IMR-90 (cell line): Measurements from ENCODE around the gene METTL24. TPM values are rescaled to one million over a fixed set of nuclear protein-coding genes. Genes with fewer than 3 reads are reported as not detected.

Experiments used
- ATAC-seq: fragments of 200-7000 bp; cut with Tn5 transposase; 2 replicates; pipeline ENCODE4 v1.9.1; 2020; ENCODE audit warnings: low read depth, mild to moderate bottlenecking, moderate library complexity
- BruUV-seq: library from RNA; stranded (reverse); fragments of 400-500 nt; replicated peaks from 2 replicates; lab custom pipeline; 2021; lab: Mats Ljungman, UMichigan
- CTCF ChIA-PET: fragments of 300-600 bp; formaldehyde crosslinking; extraction: SDS; loops from one replicate; lab custom pipeline; 2021; ENCODE audit warnings: antibody characterized with exemption; lab: Yijun Ruan, JAX
- POLR2A ChIA-PET: fragments of 300-600 bp; sonication (Branson Sonifier 250); formaldehyde crosslinking; loops from one replicate; lab custom pipeline; 2022; ENCODE audit warnings: antibody characterized with exemption; ENCODE audit not compliant: unreplicated experiment; lab: Charles Lee
- DNase-seq: peaks from one replicate; pipeline ENCODE4 v3.0.0; 2013
- H2AFZ ChIP-seq: replicated peaks from 2 replicates; pipeline ENCODE3; 2013; ENCODE audit warnings: low read length, mild to moderate bottlenecking; ENCODE audit not compliant: poor library complexity
- H2AK5ac ChIP-seq: 2 replicates; pipeline ENCODE4 v1.6.1; 2013; ENCODE audit warnings: low read depth, low read length, inconsistent platforms
- H2AK9ac ChIP-seq: replicated peaks from 2 replicates; pipeline ENCODE3; 2013; ENCODE audit warnings: mild to moderate bottlenecking, low read depth, low read length, moderate library complexity; ENCODE audit not compliant: poor library complexity
- H2BK120ac ChIP-seq: 2 replicates; pipeline ENCODE4 v1.6.1; 2013; ENCODE audit warnings: low read depth, low read length, inconsistent platforms
- H2BK15ac ChIP-seq: 3 replicates; pipeline ENCODE4 v1.6.1; 2013; ENCODE audit warnings: low read depth, low read length, inconsistent platforms
- H2BK20ac ChIP-seq: 2 replicates; pipeline ENCODE4 v1.6.1; 2013; ENCODE audit warnings: low read depth, mild to moderate bottlenecking, inconsistent platforms, low read length, moderate library complexity
- H2BK5ac ChIP-seq: 2 replicates; pipeline ENCODE4 v1.6.1; 2013; ENCODE audit warnings: mild to moderate bottlenecking, low read depth, low read length, inconsistent platforms; ENCODE audit not compliant: poor library complexity, severe bottlenecking
- H3K14ac ChIP-seq: replicated peaks from 2 replicates; pipeline ENCODE4 v1.6.1; 2013; ENCODE audit warnings: low read depth, low read length, inconsistent platforms
- H3K18ac ChIP-seq: 2 replicates; pipeline ENCODE4 v1.6.1; 2013; ENCODE audit warnings: low read depth, low read length, control low read depth
- H3K23ac ChIP-seq: 2 replicates; pipeline ENCODE4 v1.6.1; 2013; ENCODE audit warnings: low read depth, low read length, inconsistent platforms
- H3K27ac ChIP-seq: 2 replicates; pipeline ENCODE4 v1.5.1; 2013; ENCODE audit warnings: mild to moderate bottlenecking, control low read depth, low read length; ENCODE audit not compliant: insufficient read depth
- H3K27me3 ChIP-seq: 2 replicates; pipeline ENCODE4 v1.6.1; 2013; ENCODE audit warnings: low read length; ENCODE audit not compliant: control insufficient read depth, insufficient read depth
- H3K36me3 ChIP-seq: 2 replicates; pipeline ENCODE4 v1.6.1; 2013; ENCODE audit warnings: low read length, mixed read lengths; ENCODE audit not compliant: control insufficient read depth, insufficient read depth
- H3K4ac ChIP-seq: 2 replicates; pipeline ENCODE4 v1.6.1; 2013; ENCODE audit warnings: low read depth, low read length, inconsistent platforms
- H3K4me1 ChIP-seq: 2 replicates; pipeline ENCODE4 v1.6.1; 2013; ENCODE audit warnings: low read length, mixed read lengths; ENCODE audit not compliant: control insufficient read depth, insufficient read depth
- H3K4me2 ChIP-seq: 2 replicates; pipeline ENCODE4 v1.6.1; 2013; ENCODE audit warnings: low read depth, mild to moderate bottlenecking, control low read depth, low read length, moderate library complexity
- H3K4me3 ChIP-seq: 2 replicates; pipeline ENCODE4 v1.5.1; 2013; ENCODE audit warnings: low read depth, mild to moderate bottlenecking, control low read depth, low read length, moderate library complexity; ENCODE audit not compliant: insufficient read depth
- H3K56ac ChIP-seq: 2 replicates; pipeline ENCODE4 v1.6.1; 2013; ENCODE audit warnings: low read length, inconsistent platforms; ENCODE audit not compliant: insufficient read depth; ENCODE audit errors: extremely low read depth
- H3K79me1 ChIP-seq, 2 experiments: 2 replicates each; pipeline ENCODE4 v1.6.1; 2013; ENCODE audit warnings: low read length in 2 of 2, inconsistent platforms in 1 of 2, low read depth in 1 of 2
- H3K9ac ChIP-seq: 2 replicates; pipeline ENCODE4 v1.6.1; 2013; ENCODE audit warnings: low read depth, low read length, control low read depth
- H3K9me1 ChIP-seq: 2 replicates; pipeline ENCODE4 v1.6.1; 2013; ENCODE audit warnings: low read length, inconsistent platforms; ENCODE audit not compliant: insufficient read depth
- H3K9me3 ChIP-seq: 2 replicates; pipeline ENCODE4 v1.6.1; 2013; ENCODE audit warnings: low read length; ENCODE audit not compliant: control insufficient read depth, insufficient read depth
- H4K20me1 ChIP-seq: 2 replicates; pipeline ENCODE4 v1.6.1; 2013; ENCODE audit warnings: low read length, inconsistent platforms; ENCODE audit not compliant: insufficient read depth
- H4K5ac ChIP-seq: 2 replicates; pipeline ENCODE4 v1.6.1; 2013; ENCODE audit warnings: mild to moderate bottlenecking, low read depth, low read length, control low read depth
- H4K8ac ChIP-seq, 2 experiments: 2 replicates each; pipeline ENCODE4 v1.6.1; 2013; ENCODE audit warnings: low read depth in 2 of 2, low read length in 2 of 2, control low read depth in 1 of 2, inconsistent platforms in 1 of 2
- H4K91ac ChIP-seq: 2 replicates; pipeline ENCODE4 v1.6.1; 2013; ENCODE audit warnings: low read depth, low read length, inconsistent platforms; ENCODE audit not compliant: insufficient read depth
- BHLHE40 ChIP-seq: fragments of 150-350 bp; IDR thresholded peaks from 2 replicates; pipeline ENCODE4 v1.6.1; 2016; ENCODE audit warnings: mild to moderate bottlenecking, low read depth, low read length
- CHD1 ChIP-seq: IDR thresholded peaks from 2 replicates; pipeline ENCODE4 v1.6.1; 2012; ENCODE audit warnings: low read depth, low read length, improper control_type of control experiment
- CTCF ChIP-seq: conservative IDR thresholded peaks from 2 replicates; pipeline ENCODE4 v1.5.1; 2012; ENCODE audit warnings: mild to moderate bottlenecking, low read depth, low read length, improper control_type of control experiment
- ELK1 ChIP-seq: fragments of 150-350 bp; IDR thresholded peaks from 2 replicates; pipeline ENCODE4 v1.6.1; 2016; ENCODE audit warnings: low read depth, mild to moderate bottlenecking, low read length, moderate library complexity, borderline replicate concordance
- MAFK ChIP-seq: IDR thresholded peaks from 2 replicates; pipeline ENCODE4 v1.6.1; 2012; ENCODE audit warnings: low read depth, low read length, improper control_type of control experiment
- MAZ ChIP-seq: IDR thresholded peaks from 2 replicates; pipeline ENCODE4 v1.6.1; 2012; ENCODE audit warnings: low read depth, mild to moderate bottlenecking, low read length, improper control_type of control experiment, moderate library complexity, borderline replicate concordance
- MXI1 ChIP-seq: IDR thresholded peaks from 2 replicates; pipeline ENCODE4 v1.6.1; 2012; ENCODE audit warnings: low read depth, mild to moderate bottlenecking, low read length, moderate library complexity, borderline replicate concordance
- NFE2L2 ChIP-seq: fragments of 150-350 bp; IDR thresholded peaks from 2 replicates; pipeline ENCODE4 v1.6.1; 2016; ENCODE audit warnings: low read depth, mild to moderate bottlenecking, low read length
- POLR2A ChIP-seq: IDR thresholded peaks from 2 replicates; pipeline ENCODE4 v1.6.1; 2012; ENCODE audit warnings: mild to moderate bottlenecking, low read depth, low read length
- RAD21 ChIP-seq: IDR thresholded peaks from 2 replicates; pipeline ENCODE4 v1.6.1; 2012; ENCODE audit warnings: low read length, improper control_type of control experiment
- RCOR1 ChIP-seq: IDR thresholded peaks from 2 replicates; pipeline ENCODE4 v1.6.1; 2012; ENCODE audit warnings: mild to moderate bottlenecking, low read length, improper control_type of control experiment; ENCODE audit not compliant: insufficient replicate concordance
- RFX5 ChIP-seq: IDR thresholded peaks from 2 replicates; pipeline ENCODE4 v1.8.0; 2012; ENCODE audit warnings: low read depth, mild to moderate bottlenecking, low read length, moderate library complexity
- SMC3 ChIP-seq: fragments of 150-350 bp; IDR thresholded peaks from 2 replicates; pipeline ENCODE4 v1.6.1; 2016; ENCODE audit warnings: low read depth, mild to moderate bottlenecking, antibody characterized with exemption, low read length, moderate library complexity
- WGBS, 2 experiments: methylation state at CpG; one replicate each; pipeline versions ENCODE4 v1.1.5 to v1.1.7; 2013; ENCODE audit warnings: missing lambda C conversion rate in 2 of 2; ENCODE audit not compliant: insufficient read length in 1 of 2; ENCODE audit errors: extremely low coverage in 2 of 2; 5-methylcytosine and 5-hydroxymethylcytosine counted together
- dilution Hi-C: fragments of 300-500 bp; cut with HindIII; formaldehyde crosslinking; loops from one replicate; pipeline ENCODE4 v1.14.3; 2018; ENCODE audit warnings: low sequenced_read_pairs; ENCODE audit not compliant: unreplicated experiment
- in situ Hi-C: fragments of 300-500 bp; cut with MboI; formaldehyde crosslinking; loops from 3 replicates; pipeline ENCODE4 v1.14.3; 2019; ENCODE audit warnings: low sequenced_read_pairs, inconsistent platforms, mixed read lengths
- intact Hi-C: fragments of 100-400 bp; cut with micrococcal nuclease; formaldehyde crosslinking; loops from 2 replicates; pipeline ENCODE4 v1.10.0; 2022
- polyA plus RNA-seq, 3 experiments: library from polyadenylated mRNA; depleted of rRNA; stranded (reverse); fragments of >200 nt; gene quantifications; 2 replicates each; pipeline ENCODE4 v1.2.3, GENCODE V29; 2012; ENCODE audit warnings: low replicate concordance in 1 of 3
- total RNA-seq: library from RNA; depleted of rRNA; stranded (reverse); fragments of >200 nt; gene quantifications from 2 replicates; pipeline ENCODE4 v1.2.3, GENCODE V29; 2012
- TF ChIP-seq, protein P1 (sequence below): fragments of 150-350 bp; IDR thresholded peaks from 2 replicates; pipeline ENCODE4 v1.6.1; 2017; ENCODE audit warnings: mild to moderate bottlenecking, antibody characterized with exemption, low read length, low read depth

METTL24 gene
- total and polyA plus RNA-seq, 2 of the 4 experiments (the other 2 are of a cell fraction), result not detected

DNA sequence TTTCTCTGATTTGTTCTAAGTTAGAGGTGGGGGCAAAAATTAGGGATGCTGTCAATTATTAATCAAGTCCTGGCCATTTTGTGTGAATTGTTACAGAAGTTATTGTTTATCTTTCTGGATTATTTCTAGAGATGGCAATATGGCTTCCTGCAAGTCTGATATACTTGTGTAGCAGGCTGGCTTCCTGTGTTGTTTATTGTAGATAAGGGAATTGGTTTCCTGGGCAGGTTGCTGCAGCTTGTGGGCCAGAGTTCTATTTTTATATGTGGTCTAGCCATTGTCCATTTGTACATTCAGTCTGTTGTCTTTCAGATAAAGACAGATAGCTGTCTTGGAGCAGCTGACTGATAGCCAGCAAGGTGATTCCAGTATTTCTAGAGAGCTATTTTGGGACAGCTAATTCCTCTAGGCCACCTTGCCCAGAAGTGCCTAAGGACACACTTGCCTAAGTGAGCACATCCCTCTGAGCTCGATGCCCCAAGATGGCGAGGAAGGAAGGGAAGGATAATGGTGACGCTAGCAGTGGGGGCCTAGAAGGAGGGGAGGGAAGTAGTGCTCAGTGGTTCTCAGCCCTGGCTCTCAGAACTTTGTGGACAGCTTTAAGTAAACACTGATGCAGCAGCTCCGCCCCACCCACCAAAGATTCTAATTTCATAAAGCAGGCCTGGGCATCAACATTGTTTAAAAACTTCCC, 31.7 kb upstream of the METTL24 start:
- Histone ChIP-seq H4K20me1 (no peaks in the 10 kb centered on the region), H3K79me1 (no peaks in the 10 kb centered on the region), H2AK5ac (no peak overlapping the region), H2BK20ac (no peak overlapping the region), H4K91ac (no peak overlapping the region), H3K9ac (no peak overlapping the region), H3K27me3 (peaks cover 6% of the 10 kb centered on the region), H3K27ac (no peak overlapping the region), H3K4me3 (no peak overlapping the region), H4K5ac (no peak overlapping the region), H2BK5ac (no peak overlapping the region), H3K14ac (no peak overlapping the region), H2BK120ac (no peak overlapping the region), H3K23ac (no peak overlapping the region), H3K4me1 (no peaks in the 10 kb centered on the region), H3K56ac (no peak overlapping the region), H3K18ac (no peak overlapping the region), H2AK9ac (no peak overlapping the region), H3K4ac (no peak overlapping the region), H3K36me3 (no peaks in the 10 kb centered on the region), H3K9me1 (no peaks in the 10 kb centered on the region), H3K9me3 (no peaks in the 10 kb centered on the region), H3K4me2 (no peak overlapping the region), H4K8ac (no peak overlapping the region), H2AFZ (no peak overlapping the region), H2BK15ac (no peak overlapping the region)
- 80% methylated on average over 1 of the region's 4 CpGs; no CpG with 5 or more reads in 1 of the 2 experiments for WGBS, 2 experiments
- no peak for ATAC-seq
- DNase-seq, result no peak
- no peak for TF ChIP-seq NFE2L2
- TF ChIP-seq SMC3, result no peak
- TF ChIP-seq MAFK, result no peak
- TF ChIP-seq CTCF, result no peak
- no peak for TF ChIP-seq ELK1
- TF ChIP-seq POLR2A, result no peak
- TF ChIP-seq RFX5, result no peak
- TF ChIP-seq MXI1, result no peak
- TF ChIP-seq, protein P1, sequence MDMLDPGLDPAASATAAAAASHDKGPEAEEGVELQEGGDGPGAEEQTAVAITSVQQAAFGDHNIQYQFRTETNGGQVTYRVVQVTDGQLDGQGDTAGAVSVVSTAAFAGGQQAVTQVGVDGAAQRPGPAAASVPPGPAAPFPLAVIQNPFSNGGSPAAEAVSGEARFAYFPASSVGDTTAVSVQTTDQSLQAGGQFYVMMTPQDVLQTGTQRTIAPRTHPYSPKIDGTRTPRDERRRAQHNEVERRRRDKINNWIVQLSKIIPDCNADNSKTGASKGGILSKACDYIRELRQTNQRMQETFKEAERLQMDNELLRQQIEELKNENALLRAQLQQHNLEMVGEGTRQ, result no peak
- TF ChIP-seq RAD21, result no peak
- no peak for TF ChIP-seq CHD1
- TF ChIP-seq BHLHE40, result no peak
- TF ChIP-seq RCOR1, result no peak
- no peak for TF ChIP-seq MAZ
- intact Hi-C loops, result loop anchor here (1.0 to 2.0 kb wide), 4 partner anchors 212 to 863 kb away; no protein-coding TSS in a partner anchor
- BruUV-seq, result no TSS peak
- CTCF ChIA-PET, result interaction anchor here (0.6 to 4.2 kb wide), 4 partner anchors 13 to 350 kb away, joined by 3 to 27 read pairs (median 11); no protein-coding TSS in a partner anchor
- dilution Hi-C loops, result no loop called here
- in situ Hi-C loops, result loop anchor here (5.0 to 10.0 kb wide), 3 partner anchors 338 to 865 kb away; no protein-coding TSS in a partner anchor
- POLR2A ChIA-PET, result no interaction called here
